Stimulated activated CD4-positive, alpha-beta T cell treated with anti-CD3 and anti-CD28 coated beads, Interleukin-15, amount 100 ng/mL, for 48 hours (primary cell): ENCODE data around the gene TIMP3.
"Not testable (repeated sequence)": the region's sequence is repeated elsewhere in the genome, so short reads cannot be mapped to it uniquely, and the experiment has no call there.

Experiments
- DNase-seq, 2 donors: peaks; one replicate each; pipeline ENCODE4 v3.0.0-alpha.2; 2020; ENCODE audit warnings: low read depth in 2 of 2

TIMP3 gene

GRCh38 chr22:32855045-32855756 is 53.7 kb downstream of the TIMP3 start:
- DNase-seq = no peak

GRCh38 chr22:32858121-32858703 is 56.7 kb downstream of the TIMP3 start:
- DNase-seq = no peak

GRCh38 chr22:32858957-32859356 is 57.5 kb downstream of the TIMP3 start:
- DNase-seq = no peak

- DNase-seq = no peak
These were observed 58.2 kb downstream of the TIMP3 start for GRCh38 chr22:32859743-32860142.

GRCh38 chr22:32861330-32861729 is 59.8 kb downstream of the TIMP3 start:
- DNase-seq = no peak

GRCh38 chr22:32862083-32862482 is 60.6 kb downstream of the TIMP3 start:
- DNase-seq = no peak

- DNase-seq = no peak
These were observed 61.6 kb downstream of the TIMP3 start for GRCh38 chr22:32862936-32863661.

GRCh38 chr22:32864041-32864440 is 62.5 kb downstream of the TIMP3 start:
- DNase-seq = no peak

GRCh38 chr22:32864596-32864995 is 63.1 kb downstream of the TIMP3 start:
- DNase-seq = no peak

- DNase-seq = no peak
These were observed 65.4 kb downstream of the TIMP3 start for GRCh38 chr22:32866953-32867352.

- no peak for DNase-seq
These were observed 67.4 kb downstream of the TIMP3 start for GRCh38 chr22:32868946-32869345.

GRCh38 chr22:32870474-32870873 is 69.0 kb downstream of the TIMP3 start:
- no peak for DNase-seq

GRCh38 chr22:32873604-32874003 is 72.1 kb downstream of the TIMP3 start:
- DNase-seq = not testable (repeated sequence)

- DNase-seq = no peak
These were observed 72.9 kb downstream of the TIMP3 start for GRCh38 chr22:32874385-32874784.

- no peak for DNase-seq
These were observed 73.5 kb downstream of the TIMP3 start for GRCh38 chr22:32874976-32875375.

- DNase-seq = no peak
These were observed 75.0 kb downstream of the TIMP3 start for GRCh38 chr22:32876516-32876915.

GRCh38 chr22:32877196-32877595 is 75.7 kb downstream of the TIMP3 start:
- no peak for DNase-seq

GRCh38 chr22:32879550-32879949 is 78.0 kb downstream of the TIMP3 start:
- DNase-seq = no peak

- DNase-seq = no peak
These were observed 78.6 kb downstream of the TIMP3 start for GRCh38 chr22:32880061-32880460.

GRCh38 chr22:32880505-32880892 is 79.0 kb downstream of the TIMP3 start:
- DNase-seq = no peak

- no peak for DNase-seq
These were observed 79.5 kb downstream of the TIMP3 start for GRCh38 chr22:32880893-32881596.

GRCh38 chr22:32882360-32882755 is 80.9 kb downstream of the TIMP3 start:
- no peak for DNase-seq
